Hematopoietic multipotent progenitor cell treated with erythropoietin and hydrocortisone succinate and interleukin-3 and kit ligand, for 4 days (in vitro differentiated cells): ENCODE measurements around the gene ZNF708.
"Not testable (repeated sequence)": the region's sequence is repeated elsewhere in the genome, so short reads cannot be mapped to it uniquely, and the experiment has no call there.

Experiments used
- DNase-seq: peaks from one replicate; pipeline ENCODE4 v3.0.0-alpha.2; 2015

Gene ZNF708

DNA sequence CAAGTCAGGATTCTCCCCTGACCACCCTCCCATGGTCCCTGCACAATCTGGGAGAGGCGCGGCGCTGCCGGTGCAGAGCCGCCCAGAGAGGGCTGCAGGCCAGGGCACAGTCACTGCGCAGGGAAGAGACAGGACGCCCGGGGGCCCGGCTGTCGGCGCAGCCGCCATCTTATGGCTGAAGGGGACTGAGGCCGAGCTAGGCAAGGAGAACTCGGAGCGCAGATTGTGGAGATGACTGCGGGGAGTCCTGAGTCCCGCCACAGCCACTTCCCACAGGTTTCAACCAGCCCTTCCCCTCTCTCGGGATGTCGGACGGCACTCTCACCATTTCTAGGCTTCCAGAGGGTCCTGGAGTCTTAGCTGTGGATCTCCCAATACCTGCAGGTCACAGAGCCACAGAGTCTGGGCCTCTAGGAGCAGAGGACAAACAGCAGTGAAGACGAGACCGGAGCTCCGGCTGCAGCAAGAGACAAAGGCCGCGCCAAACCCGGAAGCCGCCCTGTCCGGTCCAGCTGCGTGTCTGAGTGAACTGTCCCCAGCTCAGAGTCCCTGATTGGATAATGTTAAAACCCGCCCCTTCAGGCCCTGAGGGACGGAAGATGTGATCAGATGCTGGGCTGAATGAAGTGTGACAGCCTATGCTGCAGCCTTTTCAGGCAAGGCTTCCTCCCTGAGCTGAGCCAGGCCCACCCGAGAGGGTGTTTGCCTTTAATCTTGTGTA, at the start of gene ZNF708:
Gene ZNF708 (minus strand): TSS at position 526 of the 721 bp plus-strand sequence. CDS start 198 bp downstream, at position 328.
- DNase-seq = peak; percentile 98

DNA sequence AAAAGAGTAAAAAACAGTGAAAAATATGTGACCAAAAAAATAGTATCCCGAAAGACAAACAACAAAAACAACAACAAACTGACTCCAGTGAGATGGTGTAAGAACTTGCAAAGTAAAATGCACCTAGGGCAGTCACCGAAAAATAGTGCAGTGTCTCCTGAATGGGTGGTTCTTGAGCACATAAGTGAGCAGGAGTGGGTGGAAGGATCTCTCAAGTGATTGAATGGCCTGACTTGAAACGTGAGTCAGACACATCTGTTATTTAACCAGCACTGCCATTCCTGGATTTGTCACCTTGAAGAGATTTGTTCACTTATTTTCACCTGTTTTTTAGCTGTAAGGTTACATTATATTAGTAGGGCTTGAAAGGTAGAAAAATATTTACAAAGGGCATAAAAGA, 33.1 kb upstream of the ZNF708 start:
- DNase-seq = no peak

DNA sequence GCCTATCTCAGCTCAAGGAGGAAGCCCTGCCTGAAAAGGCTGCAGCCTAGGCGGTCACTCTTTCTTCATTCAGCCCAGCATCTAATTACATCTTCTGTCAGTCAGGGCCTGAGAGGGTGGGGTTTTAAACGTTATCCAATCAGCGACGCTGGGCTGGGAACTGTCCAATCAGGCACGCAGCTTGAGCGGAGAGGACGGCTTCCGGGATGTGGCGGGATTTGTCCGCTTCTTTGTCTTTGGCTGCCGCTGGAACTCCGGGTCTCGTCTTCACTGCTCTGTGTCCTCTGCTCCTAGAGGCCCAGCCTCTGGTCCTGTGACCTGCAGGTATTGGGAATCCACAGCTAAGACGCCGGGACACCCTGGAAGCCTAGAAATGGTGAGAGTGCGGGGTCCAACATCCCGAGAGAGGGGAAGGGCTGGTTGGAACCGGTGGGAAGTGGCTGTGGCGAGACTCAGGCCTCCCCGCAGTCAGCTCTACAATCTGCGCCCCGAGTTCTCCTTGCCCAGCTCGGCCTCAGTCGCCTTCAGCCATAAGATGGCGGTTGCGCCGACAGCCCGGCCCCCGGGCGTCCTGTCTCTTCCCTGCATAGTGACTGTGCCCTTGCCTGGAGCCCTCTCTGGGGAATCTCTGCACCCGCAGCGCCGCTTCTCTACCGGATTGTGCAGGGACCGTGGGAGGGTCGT, 29.7 kb upstream of the ZNF708 start, which contains the start of gene ZNF738:
Gene ZNF738 (plus strand): TSS at position 233 of the 684 bp plus-strand sequence. CDS start 141 bp downstream, at position 374.
- peak; percentile 97 for DNase-seq

DNA sequence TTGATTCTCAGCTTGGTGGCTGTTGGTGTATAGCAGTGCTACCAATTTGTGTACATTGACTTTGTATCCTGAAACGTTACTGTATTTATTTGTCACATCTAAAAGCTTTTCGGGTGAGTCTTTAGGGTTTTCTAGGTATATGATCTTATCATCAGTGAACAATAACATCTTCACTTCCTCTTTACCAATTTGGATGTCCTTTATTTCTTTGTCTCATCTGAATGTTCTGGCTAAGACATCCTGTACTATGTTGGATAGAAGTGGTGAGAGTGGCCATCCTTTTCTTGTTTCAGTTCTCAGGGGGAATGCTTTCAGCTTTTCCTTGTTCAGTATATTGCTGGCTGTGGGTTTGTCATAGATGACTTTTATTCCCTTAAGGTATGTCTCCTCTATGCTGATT, 23.6 kb upstream of the ZNF708 start:
- DNase-seq = no peak

DNA sequence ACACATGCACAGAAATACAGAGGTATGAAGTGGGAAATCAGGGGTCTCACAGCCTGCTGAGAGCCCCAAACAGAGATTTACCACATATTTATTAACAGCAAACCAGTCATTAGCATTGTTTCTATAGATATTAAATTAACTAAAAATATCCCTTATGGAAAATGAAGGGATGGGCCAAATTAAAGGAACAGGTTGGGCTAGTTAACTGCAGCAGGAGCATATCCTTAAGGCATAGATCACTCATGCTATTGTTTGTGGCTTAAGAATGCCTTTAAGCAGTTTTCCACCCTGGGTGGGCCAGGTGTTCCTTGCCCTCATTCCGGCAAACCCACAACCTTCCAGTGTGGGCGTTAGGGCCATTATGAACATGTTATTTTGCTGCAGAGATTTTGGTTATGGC, 15.6 kb upstream of the ZNF708 start:
- DNase-seq = not testable (repeated sequence)

DNA sequence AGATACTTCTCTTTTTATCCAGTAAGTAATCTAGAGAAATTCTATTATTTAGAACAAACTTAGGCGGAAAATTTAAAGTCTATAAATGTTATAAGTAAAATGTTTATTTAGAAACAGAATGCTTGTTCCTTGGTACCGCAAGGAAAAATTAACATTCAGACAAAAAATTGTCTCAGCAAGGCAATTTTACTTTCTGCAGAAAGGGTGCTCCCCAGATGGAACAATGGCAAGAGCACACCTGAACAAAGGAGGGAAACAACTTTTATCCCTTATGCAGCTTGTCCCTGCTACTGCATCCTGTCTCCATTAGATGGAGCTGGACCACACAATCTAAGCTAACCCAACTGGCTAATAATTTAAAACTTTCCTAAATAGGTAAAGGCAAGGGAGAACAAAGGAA, 6.5 kb upstream of the ZNF708 start:
- peak; percentile 12 for DNase-seq

DNA sequence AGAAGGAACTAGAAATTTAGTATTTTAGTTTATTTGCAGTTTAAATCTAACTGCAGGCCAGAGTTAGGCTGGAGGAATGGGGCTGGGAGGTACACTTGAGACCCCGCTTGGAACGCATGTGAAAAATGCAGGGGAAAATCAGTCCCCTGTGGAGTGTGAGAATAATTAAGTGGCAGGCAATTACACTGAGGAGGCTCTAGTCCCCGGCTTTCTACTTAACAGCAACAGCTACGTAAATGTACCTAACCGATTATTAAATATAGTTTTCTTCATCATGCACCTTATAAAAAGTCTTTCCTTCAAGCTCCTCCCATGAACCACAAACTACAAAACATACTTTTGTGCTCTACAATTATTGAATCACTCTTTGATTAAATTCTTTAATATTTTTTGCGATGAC, 804 bp downstream of the ZNF708 start:
- peak; percentile 58 for DNase-seq

- DNase-seq = no peak
Observed at GRCh38 chr19:21326169-21326568, 3.0 kb downstream of the ZNF708 start.

GRCh38 chr19:21323000-21323399, 6.2 kb downstream of the ZNF708 start:
- DNase-seq = peak; percentile 56

DNA sequence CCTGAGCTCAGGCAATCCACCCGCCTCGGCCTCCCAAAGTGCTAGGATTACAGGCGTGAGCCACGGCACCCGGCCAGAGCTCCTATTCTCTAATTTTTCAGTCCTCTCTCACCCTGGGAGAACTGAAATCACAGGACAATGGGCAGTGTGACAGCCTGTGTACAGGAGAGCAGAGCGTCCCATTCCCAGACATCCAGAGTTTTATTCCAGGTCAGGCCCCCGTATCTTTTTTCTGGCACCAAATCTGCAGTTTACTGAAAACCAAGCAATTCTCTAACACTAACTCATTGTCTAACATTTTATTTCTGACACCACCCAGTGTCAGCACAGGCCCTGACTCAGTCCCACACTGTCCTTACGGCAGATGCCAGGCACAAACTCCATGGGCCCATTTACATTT, 6.7 kb downstream of the ZNF708 start:
- DNase-seq = no peak

DNA sequence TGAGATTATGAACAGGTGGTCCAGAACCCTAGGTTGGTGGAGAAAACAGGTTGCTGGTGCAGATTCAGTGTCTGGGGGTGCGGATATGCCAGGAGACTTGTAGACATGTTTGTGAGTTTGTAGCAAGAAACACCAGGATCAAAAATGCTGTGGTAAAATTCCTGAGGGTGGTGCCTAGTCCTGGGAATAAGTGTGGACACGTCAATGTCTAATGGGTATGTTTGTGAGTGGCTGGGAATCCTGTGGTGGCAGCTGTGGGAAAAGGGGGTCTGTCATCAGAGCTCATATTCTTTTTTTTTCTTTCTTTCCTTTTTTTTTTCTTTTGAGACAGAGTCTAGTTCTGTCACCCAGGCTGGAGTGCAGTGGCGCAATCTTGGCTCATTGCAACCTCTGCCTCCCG, 7.2 kb downstream of the ZNF708 start:
- no peak for DNase-seq

- no peak for DNase-seq
Observed at GRCh38 chr19:21321134-21321533, 8.1 kb downstream of the ZNF708 start.

DNA sequence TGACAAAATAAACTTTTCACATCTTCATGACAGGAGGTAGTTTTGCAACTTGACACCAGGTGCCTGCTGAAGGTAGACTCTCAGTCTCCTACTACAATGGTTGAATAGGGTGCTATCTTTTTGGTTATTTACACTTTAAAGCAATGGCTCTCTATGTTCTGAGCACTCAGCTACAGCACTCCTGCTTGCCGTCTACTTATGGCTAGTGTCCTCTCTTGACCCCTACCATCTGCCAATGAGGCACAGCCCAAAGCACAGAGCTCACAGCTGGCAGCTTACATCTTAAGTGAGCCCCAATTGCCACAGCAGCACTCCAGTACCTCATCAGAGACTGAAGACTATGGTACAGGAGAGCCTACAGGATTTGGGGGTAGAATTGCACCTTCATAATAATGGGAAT, 11.4 kb downstream of the ZNF708 start:
- DNase-seq = no peak

GRCh38 chr19:21314676-21315075, 14.5 kb downstream of the ZNF708 start:
- no peak for DNase-seq

DNA sequence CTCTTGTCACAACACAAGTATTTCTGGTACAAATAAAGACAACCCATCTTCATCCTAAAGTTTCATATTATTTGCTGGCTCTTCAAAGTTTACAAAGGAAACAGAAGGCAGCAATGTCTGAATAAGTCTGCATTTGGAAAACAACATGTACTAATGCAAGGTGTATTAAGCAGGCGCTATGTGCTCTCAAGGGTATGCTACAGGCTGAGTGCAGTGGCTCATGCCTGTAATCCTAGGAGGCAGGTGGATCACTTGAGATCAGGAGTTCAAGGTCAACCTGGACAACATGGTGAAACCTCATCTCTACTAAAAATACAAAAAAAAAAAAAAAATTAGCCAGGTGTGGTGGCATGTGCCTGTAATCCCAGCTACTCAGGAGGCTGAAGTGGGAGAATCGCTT, 16.4 kb downstream of the ZNF708 start:
- DNase-seq = not testable (repeated sequence)

DNA sequence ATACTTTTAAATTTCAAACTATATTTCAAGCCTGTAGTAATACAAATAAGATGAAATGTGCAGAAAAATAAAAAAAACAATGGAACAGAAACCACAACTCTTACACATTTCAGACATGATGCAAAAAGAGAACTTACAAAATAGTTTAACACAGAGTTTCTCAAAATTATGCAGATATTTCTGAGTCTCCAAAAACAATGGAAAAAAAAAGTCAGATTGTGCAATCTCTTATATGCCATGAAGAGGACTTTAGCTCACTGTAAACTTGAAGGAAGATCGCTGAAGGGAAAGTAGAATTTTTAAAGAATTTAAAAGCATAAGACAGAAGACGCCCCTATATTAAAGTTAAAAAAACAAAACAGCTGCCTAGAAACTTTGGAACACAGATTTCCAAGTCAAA, 20.4 kb downstream of the ZNF708 start:
- DNase-seq = peak; percentile 35

DNA sequence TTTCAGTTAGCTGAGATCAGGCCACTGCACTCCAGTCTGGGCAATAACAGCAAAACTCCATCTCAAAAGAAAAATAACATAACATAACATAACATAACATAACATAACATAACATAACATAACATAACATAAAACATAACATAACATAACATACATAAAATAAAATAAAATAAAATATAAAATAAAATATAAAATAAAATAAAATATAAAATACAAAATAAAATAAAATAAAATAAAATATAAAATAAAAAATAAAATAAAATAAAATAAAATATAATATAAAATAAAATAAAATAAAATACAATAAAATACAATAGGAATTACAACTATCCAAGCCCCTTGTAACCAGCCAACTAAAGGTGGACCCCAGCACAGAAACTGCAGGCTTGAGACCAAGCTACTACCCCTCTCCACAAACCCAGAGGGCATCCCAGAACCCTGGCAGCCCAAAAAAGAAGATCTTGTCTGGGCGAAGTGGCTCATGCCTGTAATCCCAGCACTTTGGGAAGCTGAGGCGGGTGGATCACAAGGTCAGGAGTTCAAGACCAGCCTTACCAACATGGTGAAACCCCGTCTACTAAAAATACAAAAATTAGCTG, 22.2 kb downstream of the ZNF708 start:
- DNase-seq = not testable (repeated sequence)

DNA sequence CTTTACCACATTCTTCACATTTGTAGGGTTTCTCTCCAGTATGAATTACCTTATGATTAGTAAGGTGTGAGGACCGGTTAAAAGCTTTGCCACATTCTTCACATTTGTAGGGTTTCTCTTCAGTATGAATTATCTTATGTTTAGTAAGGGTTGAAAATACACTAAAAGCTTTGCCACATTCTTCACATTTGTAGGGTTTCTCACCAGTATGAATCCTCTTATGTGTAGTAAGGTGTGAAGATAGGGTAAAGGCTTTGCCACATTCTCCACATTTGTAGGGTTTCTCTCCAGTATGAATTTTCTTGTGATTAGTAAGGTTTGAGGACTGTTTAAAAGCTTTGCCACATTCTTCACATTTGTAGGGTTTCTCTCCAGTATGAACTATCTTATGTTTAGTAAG, 35.4 kb downstream of the ZNF708 start:
- DNase-seq = not testable (repeated sequence)

DNA sequence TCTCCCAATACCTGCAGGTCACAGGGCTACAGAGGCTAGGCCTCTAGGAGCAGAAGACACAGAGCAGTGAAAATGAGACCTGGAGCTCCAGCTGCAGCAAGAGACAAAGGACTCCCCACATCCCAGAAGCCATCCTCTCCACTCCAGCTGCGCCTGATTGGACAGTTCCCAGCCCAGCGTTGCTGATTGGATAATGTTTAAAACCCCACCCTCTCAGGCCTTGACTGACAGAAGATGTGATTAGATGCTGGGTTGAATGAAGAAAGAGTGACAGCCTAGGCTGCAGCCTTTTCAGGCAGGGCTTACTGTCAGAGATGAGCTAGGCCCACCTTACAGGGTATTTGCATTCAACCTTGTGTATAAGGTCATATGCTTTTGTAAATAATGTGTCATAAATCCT, 59.4 kb downstream of the ZNF708 start:
- no peak for DNase-seq

GRCh38 chr19:21264891-21265290, 64.3 kb downstream of the ZNF708 start:
- no peak for DNase-seq

- no peak for DNase-seq
Observed at GRCh38 chr19:21264416-21264815, 64.8 kb downstream of the ZNF708 start.

DNA sequence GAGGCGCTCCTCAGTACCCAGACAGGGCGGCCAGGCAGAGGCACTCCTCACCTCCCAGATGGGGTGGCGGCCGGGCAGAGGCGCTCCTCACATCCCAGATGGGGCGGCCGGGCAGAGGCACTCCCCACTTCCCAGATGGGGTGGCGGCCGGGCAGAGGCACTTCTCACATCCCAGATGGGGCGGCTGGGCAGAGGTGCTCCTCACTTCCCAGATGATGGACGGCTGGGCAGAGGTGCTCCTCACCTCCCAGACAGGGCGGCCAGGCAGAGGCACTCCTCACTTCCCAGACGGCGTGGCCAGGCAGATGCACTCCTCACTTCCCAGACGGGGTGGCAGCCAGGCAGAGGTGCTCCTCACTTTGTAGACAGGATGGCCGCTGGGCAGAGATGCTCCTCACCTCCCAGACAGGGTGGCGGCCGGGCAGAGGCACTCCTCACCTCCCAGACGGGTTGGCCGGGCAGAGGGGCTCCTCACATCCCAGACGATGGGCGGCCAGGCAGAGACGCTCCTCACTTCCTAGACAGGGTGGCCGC, 68.3 kb downstream of the ZNF708 start:
- not testable (repeated sequence) for DNase-seq

- no peak for DNase-seq
Observed at GRCh38 chr19:21260164-21260847, 68.9 kb downstream of the ZNF708 start.
